IPS-18c (cell line): ENCODE measurements around the gene NAALADL2.
"Not testable (repeated sequence)": the region's sequence is repeated elsewhere in the genome, so short reads cannot be mapped to it uniquely, and the experiment has no call there.

Experiments used
- H3K4me3 ChIP-seq: 2 replicates; pipeline ENCODE4 v1.7.0; 2013; ENCODE audit warnings: low read depth, mild to moderate bottlenecking, low read length, moderate library complexity; ENCODE audit not compliant: insufficient read depth
- H3K9me3 ChIP-seq: one replicate; pipeline ENCODE4 v1.6.1; 2013; ENCODE audit warnings: mild to moderate bottlenecking, low read length, moderate library complexity; ENCODE audit not compliant: control insufficient read depth, insufficient read depth

The NAALADL2 gene

DNA sequence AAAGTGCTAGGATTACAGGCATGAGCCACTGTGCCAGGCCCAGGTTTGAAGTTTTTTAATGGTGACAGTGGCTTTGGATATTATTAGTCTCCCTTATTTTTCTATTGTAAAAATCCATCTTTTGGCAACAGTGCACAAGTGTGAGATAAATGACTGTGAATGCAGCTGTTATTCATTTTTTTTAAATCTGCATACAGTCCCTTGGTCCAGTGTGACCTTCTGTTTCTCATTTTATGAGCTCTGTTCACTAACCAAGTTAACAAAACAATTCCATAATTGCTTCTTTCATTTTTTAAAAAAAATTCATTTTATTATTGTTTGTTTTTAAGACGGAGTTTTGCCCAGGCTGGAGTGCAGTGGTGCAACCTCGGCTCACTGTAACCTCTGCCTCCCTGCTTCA lies 381.8 kb downstream of the NAALADL2 start:
- Histone ChIP-seq H3K9me3 (no peaks in the 10 kb centered on the region), H3K4me3 (no peak overlapping the region)

DNA sequence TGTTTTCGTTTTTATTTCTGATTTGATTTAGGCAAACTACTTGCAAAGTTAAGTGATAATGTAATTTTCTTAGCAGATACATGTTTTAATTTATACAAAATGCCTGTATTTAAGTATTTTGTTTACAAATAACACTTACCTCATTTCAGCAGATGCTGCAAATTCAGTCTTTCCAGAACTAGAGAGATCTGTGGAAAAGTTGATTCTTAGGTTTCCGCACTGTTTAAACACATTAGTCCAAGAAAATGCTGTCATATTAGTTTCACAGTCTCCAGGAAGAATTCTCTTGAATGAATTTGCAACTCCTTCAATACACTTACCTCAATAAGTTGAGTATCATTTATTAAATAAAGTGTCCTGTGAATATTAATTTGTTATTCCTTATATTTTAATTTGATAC lies 383.1 kb downstream of the NAALADL2 start:
- no peaks in the 10 kb centered on the region for H3K9me3 ChIP-seq
- no peak overlapping the region for H3K4me3 ChIP-seq

DNA sequence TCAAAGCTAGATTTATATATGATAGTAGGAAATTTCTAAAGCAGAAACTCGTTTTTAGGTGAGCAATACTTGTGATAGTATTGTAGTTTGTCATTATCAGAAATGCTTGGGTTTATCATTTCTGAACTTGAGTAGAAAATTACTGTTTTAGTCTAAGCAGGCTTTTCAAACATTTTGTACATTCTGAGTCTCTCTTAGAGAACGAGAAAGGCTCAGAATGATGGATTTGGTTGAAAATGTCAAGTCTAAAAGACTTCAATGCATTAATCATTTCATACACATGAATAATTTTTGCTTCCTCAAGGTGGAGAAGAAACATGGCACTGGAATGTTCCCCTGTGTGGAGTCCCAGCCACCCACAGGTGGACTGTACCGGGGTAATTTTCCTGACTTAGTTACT lies 387.1 kb downstream of the NAALADL2 start:
- H3K9me3 ChIP-seq, result no peaks in the 10 kb centered on the region
- no peak overlapping the region for H3K4me3 ChIP-seq

DNA sequence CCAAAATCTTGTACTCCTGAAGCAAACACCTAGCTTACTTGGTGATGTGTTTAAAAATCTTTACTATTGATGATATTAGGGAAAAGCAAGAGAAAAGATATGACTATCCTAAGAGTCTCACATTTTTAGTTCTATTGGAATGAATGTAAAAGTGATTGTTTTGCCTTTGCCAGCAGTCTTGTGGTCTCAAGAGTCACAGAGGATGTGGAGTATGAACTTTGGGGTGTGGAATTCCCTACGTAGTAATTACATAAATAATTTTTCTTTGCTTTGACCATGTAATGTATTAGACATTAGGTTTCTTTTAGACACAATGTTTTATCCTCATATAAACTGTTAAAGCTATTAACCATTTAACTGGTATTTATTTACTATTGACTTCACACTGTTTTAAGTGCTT lies 387.6 kb downstream of the NAALADL2 start:
- no peaks in the 10 kb centered on the region for H3K9me3 ChIP-seq

DNA sequence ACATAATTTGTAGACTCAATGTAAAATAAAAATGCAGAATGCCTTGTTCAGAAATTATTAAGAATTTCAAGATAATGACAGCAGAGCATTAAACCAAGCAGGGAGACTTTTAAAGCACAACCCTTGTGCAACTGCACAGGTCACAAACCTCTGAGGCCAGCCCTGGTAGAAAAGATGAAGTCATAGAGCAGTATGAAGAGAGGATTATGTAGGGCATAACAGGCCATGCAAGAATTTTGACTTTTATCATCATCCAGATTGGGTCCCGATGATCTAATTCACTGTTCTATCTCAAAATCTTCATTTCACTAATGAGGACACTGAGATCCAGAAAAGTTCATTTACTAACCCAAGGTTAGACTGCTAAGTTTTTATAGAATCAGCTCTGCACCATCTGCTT lies 388.5 kb downstream of the NAALADL2 start:
- no peak overlapping the region for H3K4me3 ChIP-seq
- H3K9me3 ChIP-seq, result no peaks in the 10 kb centered on the region

More for the DNA sequence above, 387.6 kb downstream of the NAALADL2 start:
- H3K4me3 ChIP-seq, result no peak overlapping the region

DNA sequence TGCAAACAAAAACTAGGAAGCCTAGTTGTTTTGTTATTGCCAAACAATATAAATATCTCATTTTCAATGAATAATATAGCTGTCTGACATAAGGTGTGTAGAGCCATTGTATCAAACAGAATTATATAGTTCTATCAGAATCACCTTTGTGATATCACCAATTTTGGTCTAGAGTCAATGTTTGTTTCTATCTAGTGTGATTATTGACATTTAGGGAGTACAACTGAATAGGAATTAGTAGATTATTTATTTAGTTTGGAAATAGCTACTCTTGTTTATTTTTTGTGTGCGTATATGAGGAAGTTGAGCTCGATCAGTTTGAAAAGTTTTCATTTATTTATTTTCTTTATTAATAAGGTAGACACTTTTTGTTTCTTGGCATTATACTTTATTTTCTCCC lies 389.7 kb downstream of the NAALADL2 start:
- no peak overlapping the region for H3K4me3 ChIP-seq
- no peaks in the 10 kb centered on the region for H3K9me3 ChIP-seq

DNA sequence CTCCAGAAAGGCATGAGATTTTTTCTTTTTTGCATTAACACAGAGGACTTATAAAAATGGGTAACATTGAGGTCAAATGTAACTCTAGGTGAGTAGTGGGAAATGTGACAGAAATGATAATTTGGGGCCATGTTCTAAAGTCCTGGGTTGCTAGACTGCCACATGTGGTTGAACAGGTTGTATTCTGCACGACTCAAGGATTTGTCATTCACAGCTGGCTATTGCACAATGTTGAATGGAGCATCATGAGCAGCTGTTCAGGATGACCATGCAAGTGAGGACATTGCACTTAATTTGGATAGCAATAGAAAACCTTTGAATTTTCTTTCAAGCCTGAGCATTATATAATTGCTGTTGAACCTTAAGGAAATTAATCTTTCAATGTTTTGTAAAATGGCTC lies 396.6 kb downstream of the NAALADL2 start:
- Histone ChIP-seq H3K4me3 (no peak overlapping the region), H3K9me3 (no peaks in the 10 kb centered on the region)

DNA sequence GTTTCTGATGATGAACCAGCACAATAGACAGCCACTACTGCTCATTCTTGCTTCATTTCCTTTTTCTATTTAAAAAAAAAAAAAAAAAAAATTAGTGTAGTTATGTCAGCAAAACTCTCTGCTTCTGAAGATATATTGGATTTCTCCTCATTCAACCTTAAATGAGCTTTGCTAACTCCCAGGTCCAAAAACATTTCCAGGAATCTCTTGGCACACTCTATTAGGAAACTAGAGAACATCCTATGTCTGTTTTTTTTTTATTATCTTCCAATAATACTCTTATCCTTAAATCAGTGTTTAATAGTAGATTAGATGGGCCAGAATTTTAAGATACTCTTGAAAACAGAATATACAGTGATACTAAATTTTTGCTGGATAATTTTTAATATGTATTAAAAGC lies 398.0 kb downstream of the NAALADL2 start:
- H3K9me3 ChIP-seq, result no peaks in the 10 kb centered on the region

DNA sequence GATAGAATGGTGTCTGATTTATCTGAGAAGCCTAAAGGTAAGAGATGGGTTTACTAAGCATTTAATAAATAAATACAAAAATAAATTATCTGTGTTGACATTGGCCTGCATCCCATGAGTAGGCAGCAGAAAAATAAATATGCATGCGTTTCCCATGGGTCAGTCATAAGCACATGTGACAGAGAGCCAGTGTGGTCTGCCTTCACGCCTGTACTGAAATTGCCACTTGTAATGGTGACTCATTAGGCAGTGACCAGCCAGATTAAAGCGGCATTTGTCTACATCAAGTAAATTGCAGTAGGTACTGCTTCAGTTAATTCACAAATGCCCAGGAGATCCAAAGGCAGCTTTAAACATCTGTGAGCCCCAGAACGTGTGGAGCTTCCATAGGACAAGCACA lies 399.6 kb downstream of the NAALADL2 start:
- no peaks in the 10 kb centered on the region for H3K9me3 ChIP-seq

More for the DNA sequence above, 398.0 kb downstream of the NAALADL2 start:
- H3K4me3 ChIP-seq, result no peak overlapping the region

DNA sequence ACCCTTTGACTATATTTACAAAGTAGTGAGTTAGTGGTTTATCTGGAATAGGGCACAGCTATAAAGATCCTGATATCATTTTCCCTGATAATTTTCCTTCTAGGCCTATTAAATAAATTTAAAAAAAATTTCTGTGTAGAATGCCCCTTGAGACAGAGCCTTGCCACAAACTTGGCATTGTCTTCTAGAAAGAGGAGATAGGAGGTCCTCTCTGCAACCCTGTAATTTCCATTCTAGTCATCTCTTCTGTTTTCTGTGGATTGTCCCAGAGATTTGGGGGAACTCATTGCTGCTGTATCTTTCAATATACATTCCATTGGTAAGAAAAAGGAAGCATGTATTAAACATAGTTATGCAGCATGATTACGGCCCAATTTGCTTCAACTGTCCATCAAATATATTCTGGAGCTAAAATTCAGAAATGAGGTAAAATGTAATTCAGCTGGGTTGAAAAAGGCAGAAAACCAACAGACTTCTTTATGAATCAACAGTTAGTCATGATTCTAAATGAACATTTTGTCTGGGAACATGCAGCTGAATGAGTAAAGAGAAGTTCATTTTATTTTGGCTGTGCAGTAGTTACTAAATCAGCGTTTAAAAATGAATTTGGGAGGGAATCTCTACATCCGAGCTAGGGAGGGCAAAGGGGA lies 401.1 kb downstream of the NAALADL2 start:
- no peaks in the 10 kb centered on the region for H3K9me3 ChIP-seq
- H3K4me3 ChIP-seq, result no peak overlapping the region

More for the DNA sequence above, 399.6 kb downstream of the NAALADL2 start:
- no peak overlapping the region for H3K4me3 ChIP-seq

DNA sequence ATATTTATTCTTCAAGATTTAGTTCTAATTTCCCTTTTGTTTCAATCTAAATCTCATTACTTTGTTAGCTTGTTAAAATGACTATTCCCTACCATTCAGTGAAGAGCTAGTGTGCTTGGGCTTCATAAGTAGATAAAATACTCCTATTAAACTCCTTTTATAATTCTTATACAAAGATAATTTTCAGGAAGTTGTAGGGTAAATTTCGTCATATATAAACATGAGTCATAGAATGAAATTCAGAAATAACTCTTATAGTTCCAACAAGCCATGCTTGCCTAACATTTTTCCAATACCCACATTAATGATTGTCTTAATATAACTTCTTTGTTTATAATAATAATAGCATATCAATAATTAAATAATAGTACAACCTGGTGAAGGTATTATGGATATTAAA lies 407.3 kb downstream of the NAALADL2 start:
- H3K4me3 ChIP-seq, result no peak overlapping the region
- H3K9me3 ChIP-seq, result no peaks in the 10 kb centered on the region

DNA sequence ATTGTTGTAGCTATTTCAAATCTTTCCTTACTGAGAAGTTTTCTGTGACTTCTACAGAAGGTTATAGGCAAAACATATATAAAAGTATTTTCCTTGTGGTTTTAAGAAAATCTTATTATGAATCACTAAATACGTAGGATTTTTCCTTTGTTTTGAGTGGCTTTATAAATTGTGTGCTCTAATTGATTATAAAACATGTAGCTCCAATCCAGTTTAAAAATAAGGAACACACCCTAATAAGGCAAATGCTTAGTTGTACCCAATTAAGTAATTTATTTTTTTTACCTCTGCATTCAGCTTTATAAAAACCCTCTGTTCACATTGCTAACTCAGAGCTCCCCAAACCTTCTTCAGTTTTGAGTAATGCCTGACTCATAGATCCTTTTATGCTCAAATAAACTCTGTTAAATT lies 408.0 kb downstream of the NAALADL2 start:
- H3K9me3 ChIP-seq, result no peaks in the 10 kb centered on the region
- H3K4me3 ChIP-seq, result no peak overlapping the region

DNA sequence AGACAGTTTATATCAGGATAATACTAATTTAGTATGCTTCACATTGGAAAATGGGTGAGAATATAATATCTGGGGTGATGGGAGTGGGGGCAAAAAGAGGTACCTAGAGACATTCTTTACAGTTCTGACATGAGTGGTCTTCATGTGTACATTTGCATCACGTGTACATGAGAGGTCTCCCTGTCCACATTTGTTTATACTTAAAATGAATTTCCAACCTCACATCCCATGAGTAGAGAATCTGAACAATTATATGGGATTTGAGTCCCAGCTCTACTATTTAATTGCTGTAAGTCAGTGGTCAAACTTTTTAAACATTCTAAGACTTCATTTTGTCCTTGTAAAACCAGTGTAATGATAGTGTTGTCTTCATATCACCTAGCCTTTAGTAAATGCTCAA lies 408.4 kb downstream of the NAALADL2 start:
- Histone ChIP-seq H3K9me3 (no peaks in the 10 kb centered on the region), H3K4me3 (no peak overlapping the region)

DNA sequence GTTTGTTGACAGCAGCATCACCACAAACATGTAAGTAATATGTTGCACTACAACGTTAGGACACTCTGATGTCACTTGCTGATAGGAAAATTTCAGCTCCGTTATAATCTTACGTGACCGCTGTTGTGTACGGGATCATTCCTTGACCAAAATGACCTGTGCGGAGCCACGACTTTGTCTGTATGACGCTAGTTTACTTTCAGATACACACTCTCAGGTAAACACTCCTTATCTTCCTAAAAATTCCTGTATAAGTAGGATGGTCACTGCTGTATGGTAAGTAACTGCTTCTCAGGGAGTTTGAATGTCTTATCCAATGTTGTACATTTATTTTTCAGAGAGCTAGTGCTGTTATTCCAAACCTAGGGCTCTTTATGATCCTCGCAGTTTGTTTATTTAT lies 410.3 kb downstream of the NAALADL2 start:
- Histone ChIP-seq H3K4me3 (no peak overlapping the region), H3K9me3 (no peaks in the 10 kb centered on the region)

DNA sequence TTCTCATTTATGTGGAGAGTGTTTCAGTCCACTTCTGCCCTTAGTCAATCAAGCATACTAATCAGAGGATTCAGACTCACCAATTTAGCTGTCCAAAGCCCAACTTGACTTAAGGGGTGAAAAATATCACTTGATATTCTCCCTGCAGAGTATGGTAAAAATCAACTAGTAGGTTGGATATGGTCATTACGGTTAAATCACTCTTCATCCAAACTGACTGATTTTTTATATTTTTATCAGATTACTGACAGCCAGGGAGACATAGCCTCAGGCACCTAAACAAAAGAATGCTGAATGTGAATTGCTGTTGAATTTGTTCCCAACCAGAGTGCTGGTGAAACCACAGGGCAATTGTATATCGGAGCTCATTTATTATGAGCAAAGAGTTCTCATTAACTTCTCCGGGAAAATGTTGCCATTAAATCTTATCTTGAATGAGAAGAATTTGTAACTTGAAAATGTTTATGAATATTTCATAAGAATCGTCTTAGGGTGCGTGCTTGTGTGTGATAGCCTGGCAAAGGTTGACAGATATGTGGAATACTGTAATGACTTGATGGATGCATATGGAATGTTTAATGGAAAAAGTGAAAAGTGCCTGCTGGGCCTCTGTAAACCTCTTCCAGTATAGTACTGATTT lies 411.2 kb downstream of the NAALADL2 start:
- no peak overlapping the region for H3K4me3 ChIP-seq
- no peaks in the 10 kb centered on the region for H3K9me3 ChIP-seq

DNA sequence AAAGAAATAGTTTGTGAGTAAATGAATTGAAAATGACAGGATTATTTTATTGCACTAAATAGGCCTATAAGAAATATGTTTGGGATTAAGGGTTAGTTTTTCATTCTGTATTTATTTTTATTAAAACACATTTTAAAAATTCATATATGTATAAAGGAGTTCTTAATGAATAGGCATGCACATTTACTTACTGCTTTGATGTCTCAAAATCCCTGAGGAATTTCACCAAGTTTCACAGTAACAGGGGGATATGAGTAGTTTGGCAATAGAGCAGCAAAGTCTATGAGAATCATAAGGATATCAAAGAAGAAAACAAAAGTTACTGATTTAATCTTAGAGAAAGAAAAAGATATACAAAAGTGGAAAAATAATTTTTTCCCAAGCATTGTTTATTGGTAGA lies 411.7 kb downstream of the NAALADL2 start:
- H3K9me3 ChIP-seq, result no peaks in the 10 kb centered on the region
- no peak overlapping the region for H3K4me3 ChIP-seq

DNA sequence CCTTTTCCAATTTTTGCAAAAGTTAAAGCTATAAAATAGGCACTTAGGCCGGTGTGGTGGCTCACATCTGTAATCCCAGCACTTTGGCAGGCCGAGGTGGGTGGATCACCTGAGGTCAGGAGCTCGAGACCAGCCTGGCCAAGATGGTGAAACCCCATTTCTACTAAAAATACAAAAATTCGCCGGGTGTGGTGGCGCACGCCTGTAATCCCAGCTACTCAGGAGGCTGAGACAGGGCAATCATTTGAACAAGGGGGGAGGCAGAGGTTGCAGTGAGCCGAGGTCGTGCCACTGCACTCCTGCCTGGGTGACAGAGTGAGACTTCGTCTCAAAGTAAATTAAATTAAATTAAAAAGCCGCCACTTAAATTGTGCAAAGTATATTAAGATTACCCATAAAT lies 412.3 kb downstream of the NAALADL2 start:
- not testable (repeated sequence) for H3K4me3 ChIP-seq, H3K9me3 ChIP-seq

DNA sequence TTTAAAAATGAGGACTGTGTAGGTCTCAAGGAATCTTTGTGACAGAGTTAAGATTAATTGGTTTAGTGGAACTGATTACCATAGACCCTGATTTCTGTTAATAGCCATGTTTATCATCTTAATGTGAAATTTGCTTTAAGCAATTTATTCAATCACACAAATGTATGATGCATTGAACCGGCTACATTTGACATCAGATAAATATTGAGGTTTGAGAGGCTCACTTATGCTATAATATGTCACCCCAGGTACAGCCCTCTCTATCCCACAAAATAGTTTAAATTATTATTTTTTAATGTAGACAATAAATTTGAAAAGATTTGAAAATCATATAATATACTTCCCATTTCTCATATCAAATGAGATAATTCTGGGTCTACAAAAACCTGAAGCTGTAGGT lies 413.3 kb downstream of the NAALADL2 start:
- Histone ChIP-seq H3K9me3 (no peaks in the 10 kb centered on the region), H3K4me3 (no peak overlapping the region)

DNA sequence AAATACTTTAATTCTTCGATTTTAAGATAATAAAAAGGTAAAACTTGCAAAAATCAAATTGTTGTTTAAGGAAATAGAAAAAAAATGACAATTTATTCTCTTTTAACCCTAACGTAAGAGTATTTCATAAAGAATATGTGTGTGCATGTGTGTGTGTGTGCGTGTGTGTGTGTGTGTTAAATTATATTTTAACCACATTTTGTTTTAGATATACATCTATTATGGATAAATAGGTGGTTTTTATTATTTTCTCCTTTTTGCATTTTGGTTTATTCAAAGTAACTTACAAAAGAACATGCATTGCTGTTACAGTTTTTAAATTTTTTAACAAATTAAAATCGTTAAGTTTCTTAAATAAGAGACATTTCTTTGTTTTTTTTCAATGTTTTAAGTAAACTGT lies 414.4 kb downstream of the NAALADL2 start:
- Histone ChIP-seq H3K9me3 (no peaks in the 10 kb centered on the region), H3K4me3 (no peak overlapping the region)
